Panc1 (cell line): ENCODE results near the gene YTHDF1. TPM values are rescaled to one million over a fixed set of nuclear protein-coding genes. Genes with fewer than 3 reads are reported as not detected.
A peak's percentile ranks its signal among the peaks of the same experiment; 100 is the strongest.

Experiments used
- ATAC-seq: fragments of 200-7000 bp; cut with Tn5 transposase; 2 replicates; pipeline ENCODE4 v1.9.1; 2020; ENCODE audit warnings: mild to moderate bottlenecking, moderate library complexity
- BruUV-seq: library from RNA; stranded (reverse); fragments of 400-500 nt; replicated peaks from 2 replicates; lab custom pipeline; 2021; lab: Mats Ljungman, UMichigan
- CTCF ChIA-PET: fragments of 300-600 bp; sonication (Branson Sonifier 250); formaldehyde crosslinking; loops from one replicate; lab custom pipeline; 2022; ENCODE audit warnings: antibody characterized with exemption; lab: Charles Lee
- POLR2A ChIA-PET: fragments of 300-600 bp; sonication (Branson Sonifier 250); formaldehyde crosslinking; loops from one replicate; lab custom pipeline; 2022; ENCODE audit warnings: antibody characterized with exemption; lab: Charles Lee
- DNase-seq: peaks from one replicate; pipeline ENCODE4 v3.0.0-alpha.2; 2010; ENCODE audit warnings: low read depth, low spot score
- H3K27ac ChIP-seq: 2 replicates; pipeline ENCODE4 v1.5.1; 2011; ENCODE audit warnings: mild to moderate bottlenecking, low read length, inconsistent platforms
- H3K27me3 ChIP-seq: fragments of 200-500 bp; sonication (Bioruptor generic); 2 replicates; pipeline ENCODE4 v1.6.0; 2014; ENCODE audit warnings: low read length, inconsistent platforms; ENCODE audit not compliant: control insufficient read depth, insufficient read depth
- H3K36me3 ChIP-seq: fragments of 200-500 bp; sonication (Bioruptor generic); 2 replicates; pipeline ENCODE4 v1.5.1; 2014; ENCODE audit warnings: inconsistent platforms, mild to moderate bottlenecking, low read length, moderate library complexity; ENCODE audit not compliant: control insufficient read depth, insufficient read depth
- H3K4me1 ChIP-seq: 2 replicates; pipeline ENCODE4 v1.5.1; 2011; ENCODE audit warnings: inconsistent platforms, mild to moderate bottlenecking, low read length, moderate library complexity; ENCODE audit not compliant: control insufficient read depth, insufficient read depth
- H3K4me3 ChIP-seq, 2 experiments: 2 replicates each; pipeline ENCODE4 v1.5.1; 2011 to 2012; ENCODE audit warnings: low read depth in 2 of 2, low read length in 2 of 2, mild to moderate bottlenecking in 2 of 2, inconsistent platforms in 1 of 2, moderate library complexity in 1 of 2
- H3K9me3 ChIP-seq: fragments of 200-500 bp; sonication (Bioruptor generic); 2 replicates; pipeline ENCODE4 v1.5.1; 2014; ENCODE audit warnings: low read depth, mild to moderate bottlenecking, inconsistent platforms, low read length, moderate library complexity; ENCODE audit not compliant: control insufficient read depth, insufficient read depth
- CTCF ChIP-seq: fragments of 450-650 bp; IDR thresholded peaks from 2 replicates; pipeline ENCODE4 v1.5.1; 2017; ENCODE audit warnings: mild to moderate bottlenecking
- POLR2AphosphoS5 ChIP-seq: IDR thresholded peaks from 2 replicates; pipeline ENCODE4 v1.6.1; 2012; ENCODE audit warnings: mild to moderate bottlenecking, low read depth, low read length, moderate library complexity
- REST ChIP-seq, 2 experiments: IDR thresholded peaks; 2 replicates each; pipeline ENCODE4 v1.6.1; 2011 to 2012; ENCODE audit warnings: low read depth in 2 of 2, control low read depth in 1 of 2, low read length in 1 of 2, mild to moderate bottlenecking in 1 of 2, moderate library complexity in 1 of 2; ENCODE audit not compliant: insufficient read depth in 1 of 2
- SIN3A ChIP-seq: IDR thresholded peaks from 2 replicates; pipeline ENCODE4 v1.6.1; 2012; ENCODE audit warnings: low read depth, mild to moderate bottlenecking, low read length, moderate library complexity, borderline replicate concordance; ENCODE audit not compliant: insufficient read depth
- TCF7L2 ChIP-seq: IDR thresholded peaks from 2 replicates; pipeline ENCODE4 v1.6.1; 2011; ENCODE audit warnings: mild to moderate bottlenecking, low read depth, low read length, inconsistent platforms
- in situ Hi-C: cut with HindIII; loops from 2 replicates; pipeline ENCODE4 v1.10.0; 2016; ENCODE audit warnings: low sequenced_read_pairs, low pct_unique_long_range_greater_than_20kb
- intact Hi-C: fragments of 100-400 bp; cut with micrococcal nuclease; formaldehyde crosslinking; loops from one replicate; pipeline ENCODE4 v1.10.0; 2022; ENCODE audit not compliant: unreplicated experiment
- total RNA-seq: library from RNA; stranded (reverse); gene quantifications from one replicate; pipeline ENCODE4 v1.2.1, GENCODE V29; 2021; ENCODE audit not compliant: unreplicated experiment

Gene YTHDF1
- total RNA-seq, 1 experiment from 2014 or later = 43.0 TPM

- ChIA-PET CTCF (no interaction called here), POLR2A (no interaction called here)
- ATAC-seq (no peak), DNase-seq (no peak)
- Histone ChIP-seq H3K9me3 (no peaks in the 10 kb centered on the region), H3K4me1 (no peaks in the 10 kb centered on the region), H3K27me3 (no peaks in the 10 kb centered on the region), H3K4me3 (no peak overlapping the region), H3K36me3 (no peaks in the 10 kb centered on the region), H3K27ac (no peak overlapping the region)
- TF ChIP-seq POLR2AphosphoS5 (no peak), REST (IDR thresholded peaks at IDR 0.05; ENCODE audit: insufficient read depth in 1 of 2, low read depth in 2 of 2, low read length in 1 of 2) (no peak), TCF7L2 (no peak), CTCF (no peak)
- intact Hi-C loops = no loop called here
- no TSS peak for BruUV-seq
- in situ Hi-C loops = no loop called here
These were observed 47.9 kb downstream of the YTHDF1 start for GRCh38 chr20:63167918-63168520.

GRCh38 chr20:63167026-63167917 lies 48.7 kb downstream of the YTHDF1 start:
- ATAC-seq (peak; percentile 74), DNase-seq (no peak)
- ChIA-PET CTCF (no interaction called here), POLR2A (no interaction called here)
- H3K36me3 ChIP-seq = no peaks in the 10 kb centered on the region
- H3K9me3 ChIP-seq = no peaks in the 10 kb centered on the region
- no peak overlapping the region for H3K4me3 ChIP-seq
- in situ Hi-C loops (no loop called here), intact Hi-C loops (no loop called here)
- TF ChIP-seq SIN3A (no peak), POLR2AphosphoS5 (no peak), CTCF (no peak), TCF7L2 (no peak), REST (IDR thresholded peaks at IDR 0.05; ENCODE audit: insufficient read depth in 1 of 2, low read depth in 2 of 2, low read length in 1 of 2) (no peak)
- no peaks in the 10 kb centered on the region for H3K4me1 ChIP-seq
- H3K27me3 ChIP-seq = no peaks in the 10 kb centered on the region
- BruUV-seq = no TSS peak
- no peak overlapping the region for H3K27ac ChIP-seq
